ENCODE results near the gene AMN1.
"Not testable (repeated sequence)": the region's sequence is repeated elsewhere in the genome, so short reads cannot be mapped to it uniquely, and the experiment has no call there.

The AMN1 gene

GRCh38 chr12:31732926-31733548, 4.2 kb upstream of the AMN1 start:
- no peak for DNase-seq

DNA sequence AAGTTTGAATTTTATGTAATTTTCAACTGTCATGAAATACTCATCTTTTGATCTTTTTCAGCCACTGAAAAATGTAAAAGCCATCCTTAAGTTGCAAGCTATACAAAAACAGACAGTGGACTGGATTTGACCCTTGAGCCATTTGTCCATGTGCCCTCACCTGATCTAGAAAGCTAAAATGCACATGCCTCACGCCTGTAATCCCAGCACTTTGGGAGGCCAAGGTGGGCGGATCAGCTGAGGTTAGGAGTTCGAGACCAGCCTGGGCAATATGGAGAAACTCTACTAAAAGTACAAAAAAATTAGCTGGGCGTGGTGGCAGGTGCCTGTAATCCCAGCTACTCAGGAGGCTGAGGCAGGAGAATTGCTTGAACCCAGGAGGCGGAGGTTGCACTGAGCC, 2.4 kb upstream of the AMN1 start:
- DNase-seq = not testable (repeated sequence)

DNA sequence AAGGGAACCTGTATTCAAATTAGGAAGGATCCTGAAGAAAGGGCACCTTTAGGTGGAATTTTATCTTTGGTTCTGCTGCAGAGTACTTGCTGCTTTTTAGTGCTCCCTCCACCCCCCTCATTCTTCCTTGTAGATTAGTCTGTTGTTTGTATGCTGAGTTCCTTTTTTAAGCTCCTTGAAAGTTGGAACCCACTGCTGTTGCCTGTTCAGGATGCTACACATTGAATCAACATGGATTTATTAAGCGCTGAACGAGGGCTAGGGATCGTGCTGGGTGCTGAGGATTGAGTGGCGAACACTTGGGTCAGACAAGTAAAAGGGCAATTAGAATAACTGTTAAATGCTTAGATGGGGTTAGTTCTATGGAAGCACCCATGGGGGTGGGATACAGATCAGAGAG, 884 bp upstream of the AMN1 start:
- no peak for DNase-seq

DNA sequence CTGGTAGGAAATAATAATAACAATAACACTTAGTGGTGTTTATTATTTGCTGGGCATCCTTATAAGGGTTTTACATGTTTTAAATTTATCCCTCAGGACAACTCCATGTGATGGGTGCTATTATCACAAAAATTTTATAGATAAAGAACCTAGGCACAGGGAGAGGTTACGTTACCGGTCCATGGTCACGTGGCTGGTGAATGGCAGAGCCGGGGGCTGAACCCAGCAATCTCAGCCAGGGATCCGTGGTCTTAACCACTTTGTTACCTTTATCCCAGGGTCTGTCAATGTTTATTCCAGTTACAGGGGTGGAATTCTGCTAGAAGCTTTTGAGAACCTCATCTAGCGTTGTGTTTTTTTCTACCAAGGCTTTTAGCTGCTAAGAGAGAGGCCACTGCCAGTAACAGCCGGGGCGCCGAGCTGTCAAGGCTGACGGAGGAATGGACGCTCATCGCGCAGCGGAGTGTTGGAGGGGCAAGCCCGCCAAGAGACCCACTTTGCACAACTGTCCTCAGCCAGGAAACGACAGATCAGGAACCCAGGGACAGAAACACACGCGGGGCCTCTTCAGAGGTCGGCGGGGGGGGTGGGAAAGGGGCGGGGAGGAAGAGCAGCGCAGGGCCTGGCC, 418 bp downstream of the AMN1 start:
- no peak for DNase-seq

- no peak for DNase-seq
Observed at GRCh38 chr12:31727192-31727591, 1.6 kb downstream of the AMN1 start.

DNA sequence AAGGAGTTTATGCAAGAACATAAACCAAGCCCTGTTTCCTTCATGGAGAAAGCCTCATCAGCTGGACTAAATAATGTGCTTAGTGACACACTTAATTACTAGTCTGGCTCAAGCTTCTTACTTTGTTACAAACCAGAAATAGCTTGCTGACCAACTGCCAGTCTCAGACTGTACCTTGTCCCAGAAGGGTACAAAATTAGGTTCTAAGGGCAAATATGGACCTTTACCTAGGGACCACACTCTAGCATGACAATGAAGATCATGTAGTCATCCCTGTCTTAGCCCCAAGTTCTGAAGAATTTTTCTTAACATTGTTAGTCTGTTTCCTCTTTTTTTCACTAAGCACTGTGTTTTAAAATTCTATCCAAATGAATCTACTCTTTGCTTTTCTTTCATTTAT, 2.2 kb downstream of the AMN1 start:
- DNase-seq = no peak

DNA sequence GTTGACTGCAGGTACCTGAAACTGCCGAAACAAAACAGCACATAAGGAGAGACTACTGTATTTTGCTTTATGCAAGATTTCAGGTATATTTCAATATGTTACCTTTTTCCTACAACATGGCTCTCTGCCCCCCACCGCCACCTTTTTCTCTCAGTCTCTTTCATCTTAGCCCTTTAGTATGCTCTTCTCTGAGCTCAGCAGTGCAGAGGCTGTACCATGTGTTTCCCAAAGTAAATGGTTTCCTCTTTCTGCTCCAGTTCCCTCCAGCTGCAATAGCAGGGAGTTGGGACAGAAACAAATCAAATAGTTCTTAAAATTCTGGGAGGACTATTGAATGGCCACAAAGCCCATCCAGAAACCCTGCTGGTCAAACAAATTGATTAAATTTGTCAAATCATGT, 4.3 kb downstream of the AMN1 start:
- DNase-seq = no peak

- no peak for DNase-seq
Observed at GRCh38 chr12:31722580-31722979, 6.2 kb downstream of the AMN1 start.

- not testable (repeated sequence) for DNase-seq
Observed at GRCh38 chr12:31718542-31719198, 10.2 kb downstream of the AMN1 start.

DNA sequence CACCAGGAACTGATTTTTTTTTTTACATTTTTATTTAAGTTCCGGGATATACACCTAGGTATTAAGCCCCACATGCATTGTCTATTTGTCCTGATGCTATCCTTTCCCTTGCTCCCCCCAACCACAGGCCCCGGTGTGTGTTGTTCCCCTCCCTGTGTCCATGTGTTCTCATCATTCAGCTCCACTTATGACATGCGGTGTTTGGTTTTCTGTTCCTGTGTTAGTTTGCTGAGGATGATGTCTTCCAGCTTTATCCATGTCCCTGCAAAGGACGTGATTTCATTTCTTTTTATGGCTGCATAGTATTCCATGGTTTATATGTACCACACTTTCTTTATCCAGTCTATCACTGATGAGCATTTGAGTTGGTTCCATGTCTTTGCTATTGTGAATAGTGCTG, 11.8 kb downstream of the AMN1 start:
- DNase-seq = not testable (repeated sequence)

DNA sequence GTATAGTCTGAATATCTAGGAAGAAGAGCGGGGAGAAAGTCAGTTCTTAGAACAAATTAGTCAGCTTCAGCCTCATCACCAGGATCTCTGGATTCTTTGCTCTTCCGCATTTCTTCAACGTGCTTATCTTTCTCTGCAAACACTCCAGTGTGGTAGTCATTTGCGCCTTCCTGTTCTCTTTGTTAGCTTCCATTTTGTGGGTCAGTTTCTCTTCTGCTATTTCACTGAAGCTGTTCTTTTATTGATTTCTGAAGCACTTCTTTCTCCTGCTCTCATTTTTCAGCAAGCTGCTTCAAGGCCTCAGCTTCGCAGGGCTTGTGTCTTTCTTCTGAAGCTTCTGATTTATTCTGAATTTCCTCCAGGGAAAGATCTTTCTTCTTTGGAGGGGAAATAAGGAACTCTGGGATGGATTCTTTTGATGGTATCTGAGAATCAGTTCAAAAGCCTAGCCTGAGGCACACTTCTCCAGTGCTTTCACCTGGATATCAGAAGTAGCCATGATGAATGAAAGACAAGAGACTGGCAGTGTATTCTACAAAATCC, 13.5 kb downstream of the AMN1 start:
- DNase-seq = no peak

DNA sequence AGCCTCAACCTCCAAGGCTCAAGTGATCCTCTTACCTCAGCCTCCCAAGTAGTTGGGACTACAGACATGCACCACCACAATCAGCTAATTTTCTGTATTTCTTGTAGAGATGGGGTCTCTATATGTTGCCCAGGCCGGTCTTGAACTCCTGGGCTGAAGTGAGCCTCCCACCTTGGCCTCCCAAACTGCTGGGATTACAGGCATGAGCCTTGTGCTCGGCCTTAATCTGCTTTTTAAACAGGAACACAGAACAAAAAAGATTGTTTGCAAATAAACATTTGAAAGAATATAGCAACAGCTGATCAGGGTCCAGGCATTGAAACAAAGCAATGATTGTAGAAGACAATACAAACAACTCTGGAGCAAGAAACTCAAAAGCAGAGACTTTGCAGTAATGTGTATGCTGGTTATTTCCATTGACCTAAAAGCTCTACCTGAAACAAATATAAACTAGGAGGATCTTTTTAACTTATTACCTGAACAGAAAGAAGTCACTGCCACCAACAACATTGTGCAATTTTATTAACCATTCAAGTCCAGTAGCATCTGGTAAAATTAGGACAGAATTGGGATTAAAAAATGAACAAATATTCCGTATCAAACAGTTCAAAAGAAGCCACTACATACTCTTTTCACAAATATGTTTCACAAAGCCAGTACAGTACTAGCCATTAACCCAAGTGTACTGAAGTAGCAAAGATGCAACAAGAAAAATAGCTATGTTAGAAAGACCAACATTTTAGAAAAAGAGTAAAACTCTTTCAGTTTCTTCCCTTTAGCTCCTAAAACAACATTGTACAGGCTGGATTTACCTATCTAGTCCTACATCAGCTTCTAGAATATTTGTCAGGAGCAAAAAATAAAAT, 14.2 kb downstream of the AMN1 start:
- no peak for DNase-seq

DNA sequence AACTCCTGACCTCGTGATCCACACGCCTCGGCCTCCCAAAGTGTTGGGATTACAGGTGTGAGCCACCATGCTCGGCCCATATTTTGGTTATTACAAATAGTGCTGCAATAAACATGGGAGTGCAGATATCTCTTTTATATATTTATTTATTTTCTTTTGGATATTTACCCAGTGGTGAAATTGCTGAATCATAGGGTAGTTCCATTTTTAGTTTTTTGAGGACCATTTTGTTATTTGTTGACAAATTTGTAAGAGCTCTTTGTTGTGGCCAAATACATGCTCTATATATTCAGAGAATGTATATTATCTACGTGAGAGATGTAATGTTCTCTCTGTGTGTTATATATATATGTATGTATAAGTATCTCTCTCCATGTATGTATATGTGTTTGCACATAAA, 15.9 kb downstream of the AMN1 start:
- DNase-seq = no peak

DNA sequence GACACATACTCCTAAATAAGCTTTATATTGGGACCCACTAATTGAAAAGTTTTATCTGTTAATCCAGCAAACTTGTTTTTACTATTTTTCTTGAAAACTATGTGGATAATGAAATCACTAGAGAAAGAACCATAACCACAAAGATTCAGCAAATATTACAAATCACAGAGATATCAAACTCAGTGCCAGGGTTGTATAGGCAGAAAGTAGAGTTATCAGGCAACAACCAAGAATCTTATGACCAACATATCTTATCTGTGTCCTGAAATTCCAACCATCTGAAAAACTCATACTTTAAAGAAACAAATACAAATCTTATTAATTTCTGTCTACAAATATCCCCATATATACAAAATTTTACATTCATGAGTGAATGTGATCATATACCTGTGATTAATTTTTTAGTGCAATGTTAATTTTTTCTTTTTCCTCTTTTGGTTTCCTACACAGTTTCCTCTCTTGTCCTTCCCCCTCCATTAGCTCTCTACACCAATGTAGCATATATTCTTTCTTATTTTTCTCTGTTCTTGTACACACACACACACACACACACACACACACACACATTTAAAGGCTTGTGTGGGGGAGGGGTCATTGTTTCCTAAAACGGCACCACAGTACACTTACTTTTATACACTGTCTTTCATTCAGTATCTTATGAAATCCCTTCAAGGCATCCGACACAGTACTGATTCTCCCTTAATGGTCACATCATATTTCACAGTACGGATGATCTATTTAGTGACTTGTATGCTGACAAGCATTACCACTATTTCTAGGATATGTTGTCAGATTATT, 18.6 kb downstream of the AMN1 start:
- DNase-seq = no peak

DNA sequence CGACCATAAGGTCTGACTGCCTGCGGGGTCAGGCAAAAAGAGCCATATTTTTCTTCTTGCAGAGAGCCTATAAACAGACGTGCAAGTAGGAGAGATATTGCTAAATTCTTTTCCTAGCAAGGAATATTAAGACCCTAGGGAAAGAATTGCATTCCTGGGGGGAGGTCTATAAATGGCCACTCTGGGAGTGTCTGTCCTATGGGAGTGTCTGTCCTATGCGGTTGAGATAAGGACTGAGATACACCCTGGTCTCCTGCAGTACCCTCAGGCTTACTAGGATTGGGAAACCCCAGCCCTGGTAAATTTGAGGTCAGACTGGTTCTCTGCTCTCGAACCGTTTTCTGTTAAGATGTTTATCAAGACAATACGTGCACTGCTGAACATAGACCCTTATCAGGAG, 20.7 kb downstream of the AMN1 start:
- not testable (repeated sequence) for DNase-seq

DNA sequence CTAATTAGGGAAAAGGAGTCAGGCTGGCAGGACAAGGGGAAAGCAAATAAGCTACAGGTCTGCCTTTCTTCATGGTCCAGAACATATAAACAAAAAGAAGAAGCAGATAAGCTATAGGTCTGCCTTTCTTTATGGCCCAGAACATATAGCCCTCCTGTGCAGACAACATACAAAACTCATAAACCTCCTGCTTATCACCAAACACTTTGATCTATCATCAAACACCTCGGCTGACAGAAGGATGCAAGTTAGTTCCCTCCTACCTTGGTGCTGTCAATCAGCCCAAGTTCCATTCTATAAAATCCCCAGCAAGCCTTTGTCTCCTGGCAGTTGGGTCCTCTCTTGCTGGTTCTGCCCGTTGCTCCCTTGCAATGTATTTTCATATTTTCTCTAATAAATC, 23.2 kb downstream of the AMN1 start:
- DNase-seq = no peak

DNA sequence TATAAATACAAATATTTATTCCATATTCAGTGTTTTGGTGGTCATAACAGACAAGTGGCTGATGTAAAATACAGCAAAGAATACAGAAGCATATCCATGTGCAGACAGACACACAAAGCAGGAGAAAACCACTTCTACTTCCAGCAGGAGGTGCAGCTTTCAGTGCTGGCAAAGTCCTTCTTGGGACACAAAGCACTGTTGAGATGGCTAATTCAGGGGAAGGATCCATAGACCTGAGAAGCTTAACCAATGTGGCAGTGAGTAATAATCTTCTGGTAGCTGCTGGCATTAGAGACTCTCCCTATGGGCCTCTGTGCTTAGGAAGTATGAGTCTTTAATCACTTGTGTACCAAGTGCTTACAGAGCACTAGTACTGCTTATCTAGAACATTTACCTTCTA, 26.8 kb downstream of the AMN1 start:
- DNase-seq = no peak

DNA sequence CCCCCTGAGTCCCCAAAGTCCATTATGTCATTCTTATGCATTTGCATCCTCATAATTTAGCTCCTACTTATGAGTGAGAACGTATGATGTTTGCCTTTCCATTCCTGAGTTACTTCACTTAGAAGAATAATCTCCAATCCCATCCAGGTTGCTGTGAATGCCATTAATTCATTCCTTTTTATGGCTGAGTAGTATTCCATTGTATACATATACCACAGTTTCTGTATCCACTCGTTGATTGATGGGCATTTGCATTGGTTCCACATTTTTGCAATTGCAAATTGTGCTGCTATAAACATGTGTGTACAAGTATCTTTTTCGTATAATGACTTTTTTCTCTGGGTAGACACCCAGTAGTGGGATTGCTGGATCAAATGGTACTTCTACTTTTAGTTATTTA, 38.9 kb downstream of the AMN1 start:
- not testable (repeated sequence) for DNase-seq

DNA sequence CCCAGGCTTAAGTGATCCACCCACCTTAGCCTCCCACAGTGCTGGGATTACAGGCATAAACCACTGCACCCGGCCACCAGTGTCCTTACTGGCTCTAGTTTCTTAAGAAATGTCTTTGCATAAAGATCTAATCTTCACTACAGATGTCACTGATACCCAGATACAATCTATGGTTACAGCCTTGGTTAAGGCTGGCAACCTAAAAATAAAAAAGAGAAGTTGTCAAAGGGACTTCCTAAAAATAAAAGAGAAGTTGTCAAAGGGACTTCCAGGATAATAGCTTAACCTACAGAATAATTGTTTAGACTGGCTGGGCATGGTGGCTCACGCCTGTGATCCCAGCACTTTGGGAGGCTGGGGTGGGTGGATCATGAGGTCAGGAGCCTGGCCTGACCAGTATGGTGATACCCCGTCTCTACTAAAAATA, 41.7 kb downstream of the AMN1 start:
- DNase-seq = no peak

- no peak for DNase-seq
Observed at GRCh38 chr12:31685801-31686200, 43.0 kb downstream of the AMN1 start.

GRCh38 chr12:31682136-31682962, 46.5 kb downstream of the AMN1 start:
- DNase-seq = peak; percentile 78

Data from NCI-H1694 treated with DMSO at 0.1 percent for 48 hours (cell line).